SIG-M5 treated with dmso at 0.1 percent for 504 hours (cell line): ENCODE results near the gene INS.
"Not testable (repeated sequence)": the region's sequence is repeated elsewhere in the genome, so short reads cannot be mapped to it uniquely, and the experiment has no call there.

Source experiments
- DNase-seq: peaks from one replicate; lab custom pipeline; 2025; ENCODE audit not compliant: unreplicated experiment; lab: John Stamatoyannopoulos, UW

The INS gene

DNA sequence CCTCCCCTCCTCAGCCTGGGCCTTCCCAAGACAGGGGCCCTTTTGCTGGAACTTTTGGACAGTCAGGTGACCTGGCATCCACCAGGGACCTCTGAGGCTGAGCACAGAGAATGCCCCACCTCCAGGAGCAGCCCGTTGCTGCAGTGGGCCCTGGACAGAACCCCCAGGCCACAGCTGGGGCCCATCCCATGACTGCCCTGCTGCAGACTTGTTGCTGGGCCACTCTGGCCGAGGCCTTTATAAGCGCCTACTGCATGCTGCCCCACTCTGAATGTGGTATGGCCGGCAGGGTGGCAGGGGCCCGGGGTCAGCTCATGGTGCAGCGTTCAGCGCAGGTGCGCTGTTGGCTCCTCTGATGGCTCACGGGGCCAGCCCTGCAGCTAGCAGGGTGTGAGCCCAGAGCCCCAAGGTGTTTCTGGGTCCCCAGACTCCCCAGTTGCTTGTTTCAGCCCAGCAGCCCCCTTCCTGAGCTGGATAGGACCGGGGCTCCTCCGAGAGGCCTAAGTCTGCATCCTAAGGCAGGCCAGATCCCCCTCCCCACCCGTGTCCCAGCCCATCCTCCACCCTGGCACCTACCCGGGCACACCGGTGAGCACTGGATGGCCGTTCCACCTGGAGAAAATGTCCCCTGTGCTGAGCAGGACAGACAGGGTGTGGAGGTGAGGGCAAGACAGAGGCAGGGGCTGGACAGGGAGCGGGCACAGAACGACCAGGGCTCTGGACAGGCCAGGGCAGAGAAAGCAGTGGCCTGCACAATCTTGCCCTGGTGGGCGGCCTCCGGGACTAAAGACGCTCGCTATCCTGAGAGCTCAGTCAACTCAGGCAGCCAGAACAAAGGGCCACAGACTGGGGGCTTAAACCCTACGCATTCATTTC lies 38.7 kb upstream of the INS start:
- no peak for DNase-seq

DNA sequence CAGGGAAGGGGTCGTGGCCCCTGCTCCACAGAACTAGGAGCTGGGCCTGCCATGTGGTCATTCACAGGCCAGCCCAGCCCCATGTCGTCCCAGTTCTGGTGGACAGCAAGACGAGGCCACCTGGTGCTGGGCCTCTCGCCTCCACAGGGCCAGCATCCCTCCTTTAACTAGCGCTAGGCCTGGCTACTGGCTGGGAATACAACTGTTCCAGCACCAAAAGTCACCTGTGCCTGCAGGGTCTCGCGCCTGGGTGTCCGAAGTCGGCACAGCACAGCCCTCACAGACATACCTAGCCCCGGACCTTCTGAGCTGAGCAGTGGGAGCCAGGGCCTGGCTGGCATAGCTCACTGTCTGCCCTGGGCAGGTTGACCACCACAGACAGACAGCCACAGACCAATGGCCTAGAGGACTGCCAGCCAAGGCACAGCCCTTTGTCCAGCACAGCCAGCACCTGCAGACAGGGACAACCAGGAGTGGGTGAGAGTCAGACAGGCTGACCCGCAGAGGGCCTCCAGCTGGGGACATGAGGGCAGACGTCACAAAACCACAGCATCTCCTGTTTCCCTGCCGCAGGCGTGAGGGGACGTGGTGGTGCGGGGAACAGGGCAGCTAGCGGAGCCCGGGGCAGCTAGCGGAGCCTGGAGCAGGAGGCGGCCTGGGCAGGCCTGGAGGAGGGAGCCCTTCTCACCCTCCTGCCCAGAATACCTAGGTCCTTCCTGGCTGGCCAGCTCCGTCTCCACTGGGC lies 37.8 kb upstream of the INS start:
- DNase-seq: no peak

DNA sequence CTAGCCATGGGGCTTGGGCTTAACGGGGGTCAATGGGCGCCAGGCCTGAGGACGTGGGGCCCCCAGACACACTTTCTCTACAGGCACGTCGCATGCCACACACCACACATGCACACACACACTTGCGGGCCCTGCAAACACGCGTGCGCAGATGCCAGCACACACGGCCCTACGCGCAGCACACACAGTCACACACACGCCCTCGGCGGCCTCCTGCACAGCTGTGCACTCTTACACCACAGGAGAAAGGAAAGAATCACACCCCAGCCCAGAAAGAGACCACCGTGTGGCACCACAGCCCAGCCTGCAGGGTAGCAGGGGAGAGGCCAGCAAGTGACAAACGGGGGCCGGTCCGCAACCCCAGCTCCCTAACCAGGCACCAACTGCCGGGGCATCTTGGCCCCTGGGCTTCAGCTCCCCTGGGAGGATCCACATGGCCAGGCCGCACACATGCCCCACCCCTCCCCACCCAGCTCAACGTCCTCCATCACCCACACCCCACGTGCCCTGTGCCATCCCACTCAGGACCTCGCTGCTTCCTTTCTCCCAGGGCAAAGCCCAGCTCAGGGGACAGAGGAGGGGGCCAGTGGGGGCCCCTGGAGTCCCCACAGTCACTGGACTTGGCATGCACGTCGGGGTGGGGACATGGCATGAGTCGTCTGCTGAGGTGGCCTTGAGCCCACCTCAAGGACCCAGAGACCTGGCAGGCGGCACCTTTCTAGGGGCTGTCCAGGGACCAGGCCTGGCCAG lies 36.9 kb upstream of the INS start:
- no peak for DNase-seq

DNA sequence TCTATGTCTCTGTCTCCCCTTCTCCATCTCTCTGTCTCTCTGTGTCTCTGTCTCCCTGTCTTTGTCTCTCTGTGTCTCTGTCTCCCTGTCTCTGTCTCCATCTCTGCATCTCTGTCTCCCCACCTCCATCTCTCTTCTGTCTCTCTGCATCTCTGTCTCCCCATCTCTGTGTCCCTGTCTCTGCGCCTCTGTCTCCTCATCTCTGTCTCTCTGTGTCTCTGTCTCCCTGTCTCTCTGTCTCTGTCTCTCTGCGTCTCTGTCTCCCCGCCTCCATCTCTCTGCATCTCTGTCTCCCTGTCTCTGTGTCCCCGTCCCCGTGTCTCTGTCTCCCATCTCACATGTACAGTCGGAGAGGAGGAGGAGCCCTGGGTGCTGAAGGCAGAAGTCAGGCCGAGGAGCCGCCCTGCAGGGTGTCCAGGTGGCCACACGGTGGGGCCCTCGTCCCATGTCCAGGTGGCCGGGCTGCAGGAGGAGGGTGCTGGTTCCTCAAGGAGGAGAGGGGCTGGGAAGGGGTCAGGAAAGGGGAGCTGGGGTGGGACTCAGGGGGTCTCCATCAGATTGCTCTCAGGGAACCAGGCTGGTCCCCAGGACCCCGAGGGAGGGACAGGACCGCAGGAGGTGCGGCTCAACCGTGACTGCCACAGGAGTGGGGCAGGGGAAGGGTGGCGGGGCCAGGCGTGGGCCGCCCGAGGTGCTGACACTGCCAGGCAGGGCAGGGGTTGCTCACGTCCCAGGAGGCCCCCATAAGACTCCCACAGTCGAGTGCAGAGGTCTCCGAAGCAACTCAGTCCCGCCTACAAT lies 36.2 kb upstream of the INS start:
- DNase-seq: peak; percentile 45

DNA sequence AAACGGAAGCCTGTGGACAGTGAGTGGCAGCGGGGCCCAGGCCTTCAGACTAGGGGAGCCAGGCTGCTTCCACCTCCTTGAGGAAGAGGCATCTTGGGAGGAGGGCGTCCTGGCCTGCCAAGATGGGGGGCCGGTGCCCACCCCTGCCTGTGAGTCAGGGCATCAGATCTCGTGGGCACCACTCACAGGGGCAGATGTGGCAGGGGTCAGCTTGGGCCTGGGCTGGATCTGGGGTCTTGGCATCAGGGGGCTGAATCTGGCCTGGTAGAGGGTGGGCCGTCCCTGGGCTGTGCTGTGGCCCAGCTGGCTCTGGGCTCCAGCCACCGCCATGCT lies 34.7 kb upstream of the INS start:
- no peak for DNase-seq

DNA sequence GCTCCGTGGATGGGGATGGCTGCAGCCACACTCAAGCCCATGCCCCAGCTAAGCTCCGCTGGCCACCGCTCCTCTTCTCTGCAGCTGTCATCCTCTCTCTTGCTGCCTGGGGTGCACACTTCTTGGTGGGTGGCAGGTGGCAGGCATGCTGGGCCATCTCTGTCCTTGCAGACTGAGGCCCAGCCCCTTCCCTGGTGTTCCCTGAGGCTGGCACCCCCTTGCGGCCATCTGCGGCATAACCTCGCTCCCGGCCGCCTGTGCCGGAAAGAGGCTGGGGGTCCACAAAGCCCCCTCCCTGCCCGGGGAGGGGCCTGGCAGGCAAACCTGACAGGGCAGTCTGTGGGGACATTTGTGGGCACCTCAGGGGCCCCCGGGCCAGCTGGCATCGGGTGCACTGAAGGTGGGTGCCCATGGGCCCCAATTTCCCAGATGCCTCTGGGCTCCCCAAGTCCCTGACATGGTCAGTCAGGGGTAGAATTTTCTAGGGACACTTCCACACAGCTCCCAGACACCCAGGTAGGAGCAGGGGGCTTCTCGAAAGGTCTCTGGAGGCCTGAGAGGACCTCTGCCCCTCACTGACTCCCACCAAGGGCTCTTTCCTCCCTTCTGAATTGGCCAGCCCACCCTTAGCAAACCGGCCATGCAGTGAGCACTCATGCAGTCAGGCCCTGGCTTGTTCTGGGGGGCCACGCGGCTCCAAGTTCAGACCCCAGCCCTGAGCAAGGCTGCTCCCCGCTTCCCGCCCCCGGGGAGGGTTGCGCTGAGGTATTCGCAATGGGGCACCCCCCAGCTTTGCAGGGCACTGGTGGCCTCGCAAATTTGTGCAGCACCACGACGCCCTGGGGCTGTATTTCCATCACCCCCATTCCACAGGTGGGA lies 34.1 kb upstream of the INS start:
- no peak for DNase-seq

DNA sequence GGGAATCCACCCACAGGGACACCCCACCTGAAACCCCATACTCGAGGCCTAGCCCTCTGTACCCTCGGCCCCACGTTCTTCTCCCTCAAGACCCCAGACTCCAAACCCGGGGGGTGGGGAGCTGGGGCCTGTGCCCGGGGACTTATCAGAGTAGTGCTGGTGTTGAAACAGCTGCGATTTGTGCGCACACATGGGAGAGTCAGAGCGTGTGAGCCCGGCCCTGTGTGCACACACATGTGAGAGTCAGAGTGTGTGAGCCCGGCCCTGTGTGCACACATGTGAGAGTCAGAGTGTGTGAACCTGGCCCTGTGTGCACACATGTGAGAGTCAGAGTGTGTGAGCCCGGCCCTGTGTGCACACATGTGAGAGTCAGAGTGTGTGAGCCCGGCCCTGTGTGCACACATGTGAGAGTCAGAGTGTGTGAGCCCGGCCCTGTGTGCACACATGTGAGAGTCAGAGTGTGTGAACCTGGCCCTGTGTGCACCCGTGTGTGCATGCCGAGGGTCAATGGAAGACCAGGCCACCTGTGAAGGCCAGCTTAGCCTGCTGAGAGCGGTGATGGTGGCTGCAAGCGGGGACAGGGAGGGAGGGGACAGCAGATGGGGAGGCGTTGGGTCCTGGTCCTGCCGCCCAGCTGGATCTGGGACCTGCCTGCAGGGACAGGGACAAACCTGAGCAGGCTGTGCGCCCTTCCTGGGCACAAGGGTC lies 33.0 kb upstream of the INS start:
- not testable (repeated sequence) for DNase-seq

DNA sequence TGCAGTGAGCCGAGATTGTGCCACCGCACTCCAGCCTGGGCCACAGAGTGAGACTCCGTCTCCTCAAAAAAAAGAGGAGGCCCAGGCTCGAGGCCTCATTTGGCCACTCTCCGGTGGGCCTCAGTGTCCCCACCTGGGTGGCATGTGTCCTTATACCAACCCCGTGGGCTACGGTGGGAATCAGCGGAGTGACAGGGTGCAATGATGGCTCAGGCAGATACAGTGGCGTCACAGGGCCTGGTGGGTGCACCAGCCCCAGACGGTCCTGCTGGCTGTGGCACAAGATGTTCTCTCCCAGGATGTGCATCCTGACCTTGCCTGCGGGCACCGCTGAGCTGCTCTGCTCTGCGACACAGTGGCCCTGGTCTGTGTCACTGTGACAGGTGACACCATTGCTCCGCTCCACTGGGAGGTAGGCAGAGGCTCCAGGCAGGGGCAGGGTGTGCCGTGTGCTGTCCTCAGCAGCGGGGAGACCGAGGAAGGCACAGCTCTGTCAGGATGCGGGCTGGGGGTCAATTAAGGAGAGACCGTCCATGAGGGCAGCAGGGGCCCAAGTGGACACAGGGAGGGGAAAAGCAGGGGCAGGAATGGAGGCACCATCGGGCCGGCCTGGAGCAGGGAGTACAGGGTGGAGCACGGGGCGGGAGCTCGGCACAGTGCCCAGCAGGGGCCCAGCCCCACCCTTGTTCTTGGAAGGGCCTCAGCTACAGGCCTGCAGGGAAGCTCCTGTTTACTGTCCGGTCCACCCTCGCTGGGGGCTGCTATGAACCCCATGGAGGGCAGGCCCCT lies 32.3 kb upstream of the INS start:
- no peak for DNase-seq

DNA sequence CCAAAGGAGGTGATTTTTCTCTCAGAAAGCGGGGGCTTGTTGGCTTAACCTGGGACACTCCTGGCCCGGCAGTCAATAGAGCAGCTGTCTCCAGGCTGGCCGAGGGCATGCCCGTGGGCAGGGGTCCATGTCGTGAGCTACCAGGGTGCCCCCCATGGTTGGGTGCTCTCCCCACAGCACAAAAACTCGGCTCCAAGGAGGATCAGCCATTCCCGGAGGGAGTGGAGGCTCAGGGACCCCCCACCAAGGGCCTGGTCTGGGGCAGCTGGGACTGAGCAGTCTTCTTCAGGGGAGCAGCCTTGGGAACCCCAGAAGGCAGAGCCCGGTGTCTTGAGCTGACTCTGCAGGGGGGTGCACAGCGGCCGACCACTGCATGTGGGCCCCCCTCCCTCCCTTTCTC lies 31.4 kb upstream of the INS start:
- no peak for DNase-seq

DNA sequence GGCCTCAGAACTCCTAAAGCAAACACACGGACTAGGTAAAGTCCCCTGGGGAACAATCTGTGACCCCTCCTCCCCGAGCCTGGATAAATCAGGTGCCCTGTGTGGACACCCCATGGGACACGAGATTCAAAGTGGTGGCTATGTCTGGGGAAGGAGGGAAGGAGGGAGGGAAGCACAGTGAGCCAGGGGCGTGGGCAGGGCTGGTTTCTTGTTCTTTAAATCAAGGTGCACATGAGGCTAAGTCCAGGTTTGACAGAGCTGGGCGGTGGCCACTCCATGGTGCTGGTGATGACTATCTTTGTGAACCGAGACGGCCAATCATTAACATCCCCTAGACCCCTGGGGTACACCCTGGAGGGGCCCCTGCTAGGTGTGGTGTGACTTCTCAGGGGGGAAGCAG lies 30.9 kb upstream of the INS start:
- DNase-seq: no peak

DNA sequence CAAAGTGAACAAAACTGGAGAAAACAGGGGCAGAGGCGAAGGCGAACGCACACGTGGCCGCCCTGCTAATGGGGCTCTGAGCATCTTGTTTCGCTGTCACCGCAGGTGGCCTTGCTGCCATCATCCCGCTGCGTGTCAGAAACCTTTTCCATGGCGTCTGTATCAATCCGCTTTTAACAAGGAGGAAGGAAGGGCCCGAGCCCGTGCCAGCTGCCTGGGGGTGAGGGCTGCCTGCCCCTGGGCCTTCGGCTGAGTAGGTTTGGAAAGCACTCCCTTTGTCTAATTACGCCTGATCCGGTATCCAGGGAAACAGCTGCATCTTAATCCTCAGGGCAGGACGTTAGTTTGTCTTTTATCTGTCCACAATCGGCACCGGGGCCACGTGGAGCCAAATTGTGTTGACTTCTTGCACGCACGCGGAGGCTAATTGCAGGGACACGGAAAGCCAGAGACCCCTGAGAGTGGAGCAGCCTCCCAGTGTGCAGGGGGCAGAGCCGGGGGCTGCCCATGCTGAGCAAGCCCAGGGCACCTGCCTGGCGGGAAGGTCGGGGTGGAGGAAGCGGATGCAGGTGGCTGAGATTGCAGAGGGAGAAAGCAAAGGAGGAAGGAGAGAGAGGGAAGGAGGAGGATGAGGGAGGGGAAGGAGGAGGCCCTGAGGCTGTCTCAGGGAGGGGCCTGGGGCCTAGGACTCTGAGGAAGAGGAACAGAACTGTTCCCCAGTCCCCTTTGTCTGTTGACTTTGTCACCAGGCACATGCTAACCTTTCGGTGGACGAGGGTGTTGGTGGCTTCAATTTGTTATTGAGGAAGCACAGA lies 29.9 kb upstream of the INS start:
- DNase-seq: no peak

DNA sequence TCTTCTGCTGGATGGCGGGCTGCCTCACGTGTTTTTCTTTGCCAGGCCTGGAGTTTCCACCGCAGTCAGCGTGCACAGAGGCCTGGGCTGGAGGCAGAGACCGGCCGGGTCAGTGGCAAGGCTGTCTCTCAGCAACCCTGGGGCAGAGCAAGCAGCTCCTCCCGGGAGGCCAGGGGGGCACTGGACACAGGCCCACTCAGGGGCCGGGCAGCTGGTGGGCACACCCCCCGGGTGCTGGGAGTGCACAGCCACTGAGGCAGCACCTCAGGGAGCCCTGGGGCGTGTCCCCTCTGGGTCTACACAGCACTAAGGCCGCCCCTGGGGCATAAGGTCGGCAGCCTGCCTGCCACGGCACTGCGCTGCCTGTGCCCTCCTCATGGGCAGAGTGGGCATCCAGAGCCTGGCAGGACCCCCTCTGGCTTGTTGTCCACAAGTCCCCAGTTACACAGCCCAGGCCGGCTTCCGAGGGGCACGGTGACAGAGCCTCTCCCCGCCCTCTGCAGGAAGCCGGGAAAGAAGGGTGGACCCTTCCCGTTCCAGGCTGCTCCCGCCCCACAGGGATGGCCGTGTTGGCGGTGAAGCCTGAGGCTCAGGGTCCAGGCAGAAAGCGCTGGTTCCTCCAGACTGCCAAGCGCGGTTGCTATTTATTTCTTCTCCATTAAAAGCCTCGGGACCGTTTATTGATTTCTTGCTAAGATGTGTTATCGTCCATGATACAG lies 29.1 kb upstream of the INS start:
- no peak for DNase-seq

DNA sequence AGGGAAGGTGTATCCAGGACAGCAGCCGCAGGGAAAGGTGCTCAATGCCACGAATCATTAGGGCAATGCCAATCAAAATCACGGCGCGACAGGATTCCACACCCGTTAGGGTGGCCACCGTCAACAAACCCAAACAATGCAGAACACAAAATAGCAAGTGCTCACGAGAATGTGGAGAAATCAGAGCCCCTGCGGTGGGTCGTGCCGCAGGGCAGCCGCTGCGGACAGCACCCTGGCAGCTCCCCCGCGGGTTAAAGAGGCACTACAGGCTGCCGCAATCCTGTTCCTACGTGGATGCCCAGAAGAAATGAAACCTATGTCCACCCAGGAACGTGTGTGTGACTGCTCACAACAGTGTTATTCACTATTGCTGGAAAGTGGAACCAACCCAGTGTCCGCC lies 27.7 kb upstream of the INS start:
- DNase-seq: no peak

DNA sequence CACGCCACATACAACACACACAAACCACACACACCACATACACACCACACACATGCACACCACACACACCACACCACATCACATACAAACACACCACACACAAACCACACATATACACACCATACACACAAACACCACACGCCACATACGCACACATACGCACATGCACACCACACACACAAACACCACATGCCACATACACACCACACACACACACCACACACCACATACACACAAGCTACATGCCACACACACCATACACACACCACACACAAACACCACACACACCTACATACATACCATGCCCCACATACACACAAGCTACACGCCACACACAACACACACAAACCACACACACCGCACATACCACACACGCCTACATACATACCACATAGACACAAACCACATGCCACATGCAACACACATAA lies 26.3 kb upstream of the INS start:
- DNase-seq: no peak

DNA sequence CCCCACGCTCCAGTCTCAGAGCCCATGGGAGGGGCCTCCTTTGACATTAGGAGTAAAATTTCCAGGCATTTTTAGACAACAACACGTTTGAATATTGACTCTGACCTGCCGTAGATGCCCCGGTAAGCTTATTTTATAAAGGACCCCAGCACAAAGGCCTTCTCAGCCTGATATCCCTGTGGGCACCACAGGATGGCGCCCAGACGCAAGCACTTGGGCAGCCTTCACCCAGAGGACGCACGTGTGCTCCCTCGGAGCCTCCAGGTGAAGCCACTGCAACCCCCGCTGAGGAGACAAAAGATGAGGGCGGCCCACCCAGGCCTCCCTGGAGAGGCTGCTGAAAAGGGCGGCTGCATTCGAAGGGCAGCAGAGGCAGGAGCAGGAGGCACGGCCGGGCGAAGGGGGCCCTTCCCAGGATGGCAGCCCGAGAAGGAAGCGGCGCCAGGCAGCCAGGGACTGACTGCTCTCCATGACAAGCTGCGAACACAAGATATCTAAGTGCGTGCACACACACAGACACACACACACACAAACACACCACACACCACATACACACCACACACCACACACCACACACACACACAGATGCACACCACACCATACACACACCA lies 25.8 kb upstream of the INS start:
- DNase-seq: peak; percentile 12

DNA sequence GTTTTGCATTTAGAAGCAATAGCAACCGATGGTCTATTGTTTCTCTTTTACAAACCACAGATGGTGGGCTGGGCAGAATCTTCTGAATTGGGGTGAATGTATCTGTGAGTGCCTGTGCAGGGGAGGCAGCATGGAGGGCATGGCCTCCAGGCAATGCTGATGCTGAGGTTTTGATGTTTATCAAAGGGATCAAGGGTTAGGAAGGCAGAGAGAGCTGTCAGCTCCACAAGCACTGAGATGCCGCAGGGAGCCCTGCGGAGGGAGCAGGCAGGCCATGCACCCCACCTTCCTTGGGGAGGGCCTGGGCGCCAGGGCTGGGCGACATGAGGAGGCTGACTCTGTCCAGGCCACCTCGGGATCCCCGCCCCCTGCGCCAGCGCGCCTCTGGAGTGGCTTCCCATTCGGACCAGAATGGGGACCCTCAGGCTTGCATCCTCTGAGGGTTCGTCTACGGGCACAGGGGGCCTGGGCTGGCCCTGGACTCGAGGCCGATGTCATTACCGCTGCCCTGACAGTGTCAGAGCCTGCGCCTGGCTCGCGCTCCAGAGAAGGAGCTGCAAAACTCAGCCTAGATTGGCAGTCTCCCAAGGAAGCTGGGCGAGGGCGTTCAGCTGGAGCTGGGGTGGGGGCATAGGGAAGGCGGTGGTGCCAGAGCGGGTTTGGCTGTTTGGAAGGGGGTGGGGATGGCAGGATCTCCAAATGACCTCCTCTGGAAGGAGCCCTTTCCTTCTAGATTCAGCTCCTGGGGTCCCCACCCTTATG lies 24.5 kb upstream of the INS start:
- no peak for DNase-seq
